ENCODE measurements around the gene PCLO. TPM values are rescaled to one million over a fixed set of nuclear protein-coding genes. Genes with fewer than 3 reads are reported as not detected.

The PCLO gene
- total RNA-seq, 1 experiment from 2014 or later: 7.5 TPM

DNA sequence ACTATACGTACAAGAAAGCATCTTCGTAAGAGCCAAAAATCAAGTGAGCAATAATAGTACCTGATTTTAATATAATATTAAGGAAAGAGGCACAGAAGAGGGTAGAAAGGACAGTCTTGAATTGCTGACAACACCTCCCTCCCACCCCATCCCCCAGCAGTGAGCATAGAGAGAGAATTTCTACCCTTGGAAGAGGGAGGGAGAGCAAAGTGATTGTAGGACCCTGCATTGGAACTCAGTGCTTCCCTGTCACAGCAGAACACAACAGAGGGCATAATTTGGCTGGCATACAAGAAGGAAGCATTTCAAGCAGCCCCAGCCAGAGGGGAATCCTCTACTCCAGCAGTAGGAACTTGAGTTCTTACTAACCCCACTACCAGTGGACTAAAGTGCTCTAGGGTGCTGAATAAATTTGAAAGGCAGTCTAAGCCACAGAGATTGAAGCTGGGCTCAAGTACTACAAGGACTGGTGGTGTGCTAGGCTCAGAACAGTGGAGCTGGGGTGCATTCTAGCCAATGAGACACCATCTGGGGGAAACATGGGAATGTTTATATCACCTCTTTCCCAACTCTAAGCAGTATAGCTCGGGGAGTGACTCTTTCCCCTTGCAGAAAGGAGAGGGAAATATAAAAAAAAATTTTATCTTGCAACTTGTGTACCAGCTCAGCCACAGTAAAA is 44.2 kb downstream of the PCLO start:
- POLR2A ChIA-PET (ENCODE audit: unreplicated experiment): no interaction called here
- Histone ChIP-seq H3K36me3 (ENCODE audit: low read depth, low read length) (no peaks in the 10 kb centered on the region), H3K9me3 (ENCODE audit: low read length) (no peaks in the 10 kb centered on the region), H4K20me1 (ENCODE audit: low read length) (no peaks in the 10 kb centered on the region), H3K4me2 (ENCODE audit: low read length) (no peak overlapping the region), H3K4me1 (ENCODE audit: insufficient read depth, low read length) (no peaks in the 10 kb centered on the region), H3K27ac (ENCODE audit: low read length) (no peak overlapping the region), H3K4me3 (ENCODE audit: low read length) (no peak overlapping the region), H3F3A (ENCODE audit: low read length, unreplicated experiment) (no peaks in the 10 kb centered on the region), H2AFZ (ENCODE audit: low read length) (no peak overlapping the region), H3K79me2 (ENCODE audit: low read length) (no peaks in the 10 kb centered on the region), H3K9ac (ENCODE audit: low read length) (no peak overlapping the region), H3K9me2 (replicated peaks; ENCODE audit: low read length) (no peaks in the 10 kb centered on the region), H3K27me3 (ENCODE audit: low read length) (no peaks in the 10 kb centered on the region)
- ATAC-seq: no peak
- BruUV-seq (replicated peaks): no TSS peak
- intact Hi-C loops (cut with micrococcal nuclease): no loop called here
- TF ChIP-seq, protein P1, sequence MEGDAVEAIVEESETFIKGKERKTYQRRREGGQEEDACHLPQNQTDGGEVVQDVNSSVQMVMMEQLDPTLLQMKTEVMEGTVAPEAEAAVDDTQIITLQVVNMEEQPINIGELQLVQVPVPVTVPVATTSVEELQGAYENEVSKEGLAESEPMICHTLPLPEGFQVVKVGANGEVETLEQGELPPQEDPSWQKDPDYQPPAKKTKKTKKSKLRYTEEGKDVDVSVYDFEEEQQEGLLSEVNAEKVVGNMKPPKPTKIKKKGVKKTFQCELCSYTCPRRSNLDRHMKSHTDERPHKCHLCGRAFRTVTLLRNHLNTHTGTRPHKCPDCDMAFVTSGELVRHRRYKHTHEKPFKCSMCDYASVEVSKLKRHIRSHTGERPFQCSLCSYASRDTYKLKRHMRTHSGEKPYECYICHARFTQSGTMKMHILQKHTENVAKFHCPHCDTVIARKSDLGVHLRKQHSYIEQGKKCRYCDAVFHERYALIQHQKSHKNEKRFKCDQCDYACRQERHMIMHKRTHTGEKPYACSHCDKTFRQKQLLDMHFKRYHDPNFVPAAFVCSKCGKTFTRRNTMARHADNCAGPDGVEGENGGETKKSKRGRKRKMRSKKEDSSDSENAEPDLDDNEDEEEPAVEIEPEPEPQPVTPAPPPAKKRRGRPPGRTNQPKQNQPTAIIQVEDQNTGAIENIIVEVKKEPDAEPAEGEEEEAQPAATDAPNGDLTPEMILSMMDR (conservative IDR thresholded peaks at IDR 0.05; ENCODE audit: low read depth, low read length): no peak
- TF ChIP-seq EZH2 (IDR thresholded peaks at IDR 0.05; ENCODE audit: low read length, unreplicated experiment): no peak
- CTCF ChIA-PET: no interaction called here
- DNase-seq: no peak

- POLR2A ChIA-PET (ENCODE audit: unreplicated experiment): no interaction called here
- Histone ChIP-seq H3K9me2 (replicated peaks; ENCODE audit: low read length) (no peaks in the 10 kb centered on the region), H3K4me3 (ENCODE audit: low read length) (no peak overlapping the region)
Observed at GRCh38 chr7:83117466-83117865, 45.2 kb downstream of the PCLO start.

GRCh38 chr7:83111391-83111790 is 51.3 kb downstream of the PCLO start:
- Histone ChIP-seq H3K27ac (ENCODE audit: low read length) (no peak overlapping the region), H3K4me2 (ENCODE audit: low read length) (no peak overlapping the region), H3K79me2 (ENCODE audit: low read length) (no peaks in the 10 kb centered on the region), H3K36me3 (ENCODE audit: low read depth, low read length) (no peaks in the 10 kb centered on the region), H2AFZ (ENCODE audit: low read length) (no peak overlapping the region), H3K4me1 (ENCODE audit: insufficient read depth, low read length) (no peaks in the 10 kb centered on the region), H3K9me2 (replicated peaks; ENCODE audit: low read length) (no peaks in the 10 kb centered on the region), H3K9me3 (ENCODE audit: low read length) (no peaks in the 10 kb centered on the region), H4K20me1 (ENCODE audit: low read length) (no peaks in the 10 kb centered on the region), H3F3A (ENCODE audit: low read length, unreplicated experiment) (no peaks in the 10 kb centered on the region), H3K4me3 (ENCODE audit: low read length) (no peak overlapping the region), H3K27me3 (ENCODE audit: low read length) (no peaks in the 10 kb centered on the region), H3K9ac (ENCODE audit: low read length) (no peak overlapping the region)
- CTCF ChIA-PET: no interaction called here
- no peak for ATAC-seq
- POLR2A ChIA-PET (ENCODE audit: unreplicated experiment): no interaction called here
- no peak for DNase-seq
- intact Hi-C loops (cut with micrococcal nuclease): no loop called here
- TF ChIP-seq, protein P1 (conservative IDR thresholded peaks at IDR 0.05; ENCODE audit: low read depth, low read length): no peak
- TF ChIP-seq EZH2phosphoT487 (IDR thresholded peaks at IDR 0.05; ENCODE audit: borderline replicate concordance, low read length): no peak
- TF ChIP-seq EZH2 (IDR thresholded peaks at IDR 0.05; ENCODE audit: low read length, unreplicated experiment): no peak
- no TSS peak for BruUV-seq (replicated peaks)

More at GRCh38 chr7:83117466-83117865, 45.2 kb downstream of the PCLO start:
- intact Hi-C loops (cut with micrococcal nuclease): no loop called here
- no peaks in the 10 kb centered on the region for H4K20me1 ChIP-seq (ENCODE audit: low read length)
- H3K9me3 ChIP-seq (ENCODE audit: low read length): no peaks in the 10 kb centered on the region
- H3K27ac ChIP-seq (ENCODE audit: low read length): no peak overlapping the region
- H3K9ac ChIP-seq (ENCODE audit: low read length): no peak overlapping the region
- BruUV-seq (replicated peaks): no TSS peak
- DNase-seq (no peak), ATAC-seq (no peak)
- H3K27me3 ChIP-seq (ENCODE audit: low read length): no peaks in the 10 kb centered on the region
- H3K4me2 ChIP-seq (ENCODE audit: low read length): no peak overlapping the region
- H3F3A ChIP-seq (ENCODE audit: low read length, unreplicated experiment): no peaks in the 10 kb centered on the region
- H2AFZ ChIP-seq (ENCODE audit: low read length): no peak overlapping the region
- H3K36me3 ChIP-seq (ENCODE audit: low read depth, low read length): no peaks in the 10 kb centered on the region
- TF ChIP-seq, protein P1 (conservative IDR thresholded peaks at IDR 0.05; ENCODE audit: low read depth, low read length): no peak
- TF ChIP-seq EZH2 (IDR thresholded peaks at IDR 0.05; ENCODE audit: low read length, unreplicated experiment) (no peak), EZH2phosphoT487 (IDR thresholded peaks at IDR 0.05; ENCODE audit: borderline replicate concordance, low read length) (no peak)
- no peaks in the 10 kb centered on the region for H3K79me2 ChIP-seq (ENCODE audit: low read length)
- H3K4me1 ChIP-seq (ENCODE audit: insufficient read depth, low read length): no peaks in the 10 kb centered on the region
- CTCF ChIA-PET: no interaction called here
